A549 (cell line): ENCODE results near the gene PRKG1. TPM values are rescaled to one million over a fixed set of nuclear protein-coding genes. Genes with fewer than 3 reads are reported as not detected.

ENCODE experiments used
- ATAC-seq, 2 experiments: fragments of 200-7000 bp in 1 of 2; fragments of >200 bp in 1 of 2; cut with Nextera tagmentation in 1 of 2; cut with Tn5 transposase in 1 of 2; 3 replicates each; pipeline versions ENCODE4 v1.8.0 to v1.9.1; 2018 to 2020; ENCODE audit warnings: mild to moderate bottlenecking in 1 of 2, moderate library complexity in 1 of 2
- CTCF ChIA-PET: fragments of 300-600 bp; sonication (Branson Sonifier 250); formaldehyde crosslinking; extraction: SDS; loops from one replicate; lab custom pipeline; 2021; ENCODE audit warnings: antibody characterized with exemption, inconsistent platforms; lab: Yijun Ruan, JAX
- POLR2A ChIA-PET: fragments of 350-600 bp; formaldehyde crosslinking; extraction: SDS; loops from one replicate; lab custom pipeline; 2021; ENCODE audit warnings: antibody characterized with exemption, inconsistent platforms; lab: Yijun Ruan, JAX
- DNase-seq, 2 experiments: peaks; one replicate each; pipeline versions ENCODE4 v3.0.0 to v3.0.0-alpha.2; 2011 to 2016; ENCODE audit warnings: low read depth in 1 of 2, low spot score in 1 of 2
- FAIRE-seq: peaks from 2 replicates; lab custom pipeline; 2011; peaks lifted over from hg19 to GRCh38; lab: Jason Lieb, UNC
- H3K27ac ChIP-seq, 2 experiments: fragments of >200 bp; sonication (Bioruptor Twin); formaldehyde crosslinking; 3 replicates each; pipeline ENCODE4 v1.5.1; 2016 to 2017
- H3K4me1 ChIP-seq: fragments of >200 bp; sonication (Bioruptor Twin); formaldehyde crosslinking; 3 replicates; pipeline ENCODE4 v1.6.1; 2016
- H3K4me2 ChIP-seq: fragments of >200 bp; sonication (Bioruptor Twin); formaldehyde crosslinking; 3 replicates; pipeline ENCODE4 v1.6.1; 2016
- H3K4me3 ChIP-seq: fragments of >200 bp; sonication (Bioruptor Twin); formaldehyde crosslinking; 3 replicates; pipeline ENCODE4 v1.5.1; 2016
- H3K9me3 ChIP-seq: fragments of >200 bp; sonication (Bioruptor Twin); formaldehyde crosslinking; 3 replicates; pipeline ENCODE4 v1.6.1; 2016
- CBX2 ChIP-seq: fragments of 200-600 bp; sonication (generic); IDR thresholded peaks from 2 replicates; pipeline ENCODE4 v1.6.1; 2016; ENCODE audit warnings: low read depth, mild to moderate bottlenecking, borderline replicate concordance
- CBX8 ChIP-seq: fragments of 200-600 bp; sonication (generic); IDR thresholded peaks from 2 replicates; pipeline ENCODE4 v1.6.1; 2016
- CTCF ChIP-seq: fragments of >200 bp; sonication (Bioruptor Twin); formaldehyde crosslinking; IDR thresholded peaks from 3 replicates; pipeline ENCODE4 v1.5.1; 2016
- E2F6 ChIP-seq: IDR thresholded peaks from 2 replicates; pipeline ENCODE4 v1.6.1; 2012; ENCODE audit warnings: low read depth, borderline replicate concordance
- EHMT2 ChIP-seq: fragments of 200-600 bp; sonication (generic); IDR thresholded peaks from 2 replicates; pipeline ENCODE4 v1.6.1; 2016; ENCODE audit warnings: antibody characterized with exemption, low read depth, mild to moderate bottlenecking, moderate library complexity
- EP300 ChIP-seq, 2 experiments: fragments of >200 bp; sonication (Bioruptor Twin); formaldehyde crosslinking; IDR thresholded peaks; 2 replicates in 1 of 2; 3 replicates in 1 of 2; pipeline ENCODE4 v1.6.1; 2016 to 2017
- FOSB ChIP-seq: fragments of 250-450 bp; sonication (Bioruptor Pico); IDR thresholded peaks from 2 replicates; pipeline ENCODE4 v1.5.0; 2020; ENCODE audit warnings: mild to moderate bottlenecking, moderate library complexity
- FOSL2 ChIP-seq, 2 experiments: fragments of 450-650 bp in 1 of 2; fragments of >200 bp in 1 of 2; sonication (Bioruptor Twin) in 1 of 2; formaldehyde crosslinking; IDR thresholded peaks; 2 replicates each; pipeline versions ENCODE4 v1.5.0 to v1.6.1; 2016 to 2020; ENCODE audit warnings: mild to moderate bottlenecking in 1 of 2, moderate library complexity in 1 of 2
- HDAC2 ChIP-seq: fragments of 200-600 bp; sonication (generic); IDR thresholded peaks from 2 replicates; pipeline ENCODE4 v1.6.1; 2016
- HOXB13 ChIP-seq: fragments of 250-450 bp; sonication (Bioruptor Pico); IDR thresholded peaks from 2 replicates; pipeline ENCODE4 v1.5.0; 2020; ENCODE audit warnings: low read depth, mild to moderate bottlenecking, moderate library complexity
- JUNB ChIP-seq: fragments of >200 bp; sonication (Bioruptor Twin); formaldehyde crosslinking; IDR thresholded peaks from 2 replicates; pipeline ENCODE4 v1.6.1; 2016
- MAFK ChIP-seq: fragments of 450-650 bp; IDR thresholded peaks from 2 replicates; pipeline ENCODE4 v1.6.1; 2014; ENCODE audit not compliant: partially characterized antibody
- MYC ChIP-seq: IDR thresholded peaks from 2 replicates; pipeline ENCODE4 v1.6.1; 2012; ENCODE audit warnings: mild to moderate bottlenecking, inconsistent platforms, low read length, improper control_type of control experiment, borderline replicate concordance
- NR3C1 ChIP-seq: fragments of >200 bp; sonication (Bioruptor Twin); formaldehyde crosslinking; IDR thresholded peaks from 3 replicates; pipeline ENCODE4 v1.6.1; 2017
- PBX3 ChIP-seq: IDR thresholded peaks from 2 replicates; pipeline ENCODE4 v1.6.1; 2012
- PHF8 ChIP-seq: fragments of 200-600 bp; sonication (generic); IDR thresholded peaks from 2 replicates; pipeline ENCODE4 v1.6.1; 2016; ENCODE audit warnings: low read depth, mild to moderate bottlenecking, antibody characterized with exemption, moderate library complexity, borderline replicate concordance
- RAD21 ChIP-seq, 2 experiments: fragments of >200 bp in 1 of 2; sonication (Bioruptor Twin) in 1 of 2; formaldehyde crosslinking in 1 of 2; IDR thresholded peaks in 1 of 2; conservative IDR thresholded peaks in 1 of 2; 2 replicates in 1 of 2; 3 replicates in 1 of 2; pipeline ENCODE4 v1.6.1; 2012 to 2018; ENCODE audit warnings: inconsistent platforms in 1 of 2
- RFX5 ChIP-seq: fragments of 450-650 bp; IDR thresholded peaks from 2 replicates; pipeline ENCODE4 v1.7.1; 2014; ENCODE audit warnings: antibody characterized with exemption, mild to moderate bottlenecking, moderate library complexity
- RNF2 ChIP-seq: fragments of 200-600 bp; sonication (generic); IDR thresholded peaks from 2 replicates; pipeline ENCODE4 v1.6.1; 2016; ENCODE audit warnings: low read depth, mild to moderate bottlenecking, antibody characterized with exemption, moderate library complexity, borderline replicate concordance
- SREBF2 ChIP-seq: fragments of 450-650 bp; IDR thresholded peaks from 2 replicates; pipeline ENCODE4 v1.6.1; 2014; ENCODE audit warnings: mild to moderate bottlenecking, moderate library complexity
- TP53 ChIP-seq: fragments of 250-450 bp; sonication (Bioruptor Pico); IDR thresholded peaks from 2 replicates; pipeline ENCODE4 v1.5.0; 2021; ENCODE audit warnings: mild to moderate bottlenecking, moderate library complexity
- ZFP36 ChIP-seq: fragments of 450-650 bp; IDR thresholded peaks from 2 replicates; pipeline ENCODE4 v1.6.1; 2014; ENCODE audit warnings: borderline replicate concordance; ENCODE audit not compliant: partially characterized antibody
- ZNF302 ChIP-seq: fragments of 250-450 bp; sonication (Bioruptor Pico); IDR thresholded peaks from 2 replicates; pipeline ENCODE4 v1.9.0; 2021; ENCODE audit warnings: inconsistent platforms, mild to moderate bottlenecking, moderate library complexity
- WGBS: methylation state at CpG from one replicate; pipeline ENCODE4 v1.1.6; 2017; ENCODE audit errors: missing lambda C conversion rate; 5-methylcytosine and 5-hydroxymethylcytosine counted together
- polyA plus RNA-seq, 4 experiments: library from polyadenylated mRNA; depleted of rRNA in 3 of 4; stranded (reverse); fragments of >200 nt; fragmentation: RNase III in 1 of 4; extraction: RNeasy Plus Mini Kit Qiagen cat#74134 plus additional on column Dnase treatment in 1 of 4; gene quantifications; 2 replicates in 3 of 4; 3 replicates in 1 of 4; pipeline ENCODE4 v1.2.3, GENCODE V29; 2011 to 2017

PRKG1 gene
- polyA plus RNA-seq, 2 of the 4 experiments (the other 2 are of a cell fraction) = not detected

GRCh38 chr10:51643734-51644133 lies 569.4 kb downstream of the PRKG1 start:
- CTCF ChIA-PET = no interaction called here

GRCh38 chr10:51649064-51649463 lies 574.8 kb downstream of the PRKG1 start:
- Histone ChIP-seq H3K4me3 (no peak overlapping the region), H3K4me2 (no peak overlapping the region), H3K9me3 (no peaks in the 10 kb centered on the region), H3K4me1 (no peaks in the 10 kb centered on the region), H3K27ac (no peak overlapping the region)
- POLR2A ChIA-PET = no interaction called here
- TF ChIP-seq NR3C1 = no peak
- no peak for TF ChIP-seq HDAC2
- TF ChIP-seq PBX3 = no peak
- no peak for TF ChIP-seq MYC
- no peak for TF ChIP-seq RNF2
- no peak for TF ChIP-seq RFX5
- TF ChIP-seq RAD21 (conservative IDR thresholded peaks at IDR 0.05 in 1 of 2, IDR thresholded peaks at IDR 0.05 in 1 of 2) = no peak
- no peak for TF ChIP-seq JUNB
- TF ChIP-seq CBX8 = no peak
- no peak for TF ChIP-seq FOSL2 (IDR thresholded peaks at IDR 0.05)
- no peak for TF ChIP-seq FOSL2 (CRISPR knock-in tag; IDR thresholded peaks at IDR 0.05)
- no peak for TF ChIP-seq HOXB13
- no peak for TF ChIP-seq FOSB (CRISPR knock-in tag)
- CTCF ChIA-PET = no interaction called here
- WGBS = 29% methylated on average over 3 of the region's 3 CpGs
- DNase-seq (no peak), FAIRE-seq (no peak), ATAC-seq (no peak)

More at GRCh38 chr10:51643734-51644133, 569.4 kb downstream of the PRKG1 start:
- ATAC-seq = no peak
- FAIRE-seq = no peak
- no peak for DNase-seq
- no peak overlapping the region for H3K4me3 ChIP-seq
- H3K4me2 ChIP-seq = no peak overlapping the region
- POLR2A ChIA-PET = no interaction called here
- no peaks in the 10 kb centered on the region for H3K4me1 ChIP-seq
- WGBS = 4% methylated on average over 3 of the region's 3 CpGs
- no peaks in the 10 kb centered on the region for H3K9me3 ChIP-seq
- TF ChIP-seq EP300 (IDR thresholded peaks at IDR 0.05) (no peak), E2F6 (no peak), CBX8 (no peak), ZFP36 (no peak), MAFK (no peak), ZNF302 (CRISPR knock-in tag) (no peak), CBX2 (no peak), CTCF (no peak), RNF2 (no peak), TP53 (CRISPR knock-in tag) (no peak), EHMT2 (no peak), PHF8 (no peak), SREBF2 (no peak)
- H3K27ac ChIP-seq = no peak overlapping the region
